HepG2 (cell line): Measurements from ENCODE around the gene CSNK2A1. TPM values are rescaled to one million over a fixed set of nuclear protein-coding genes. Genes with fewer than 3 reads are reported as not detected.
A peak's percentile ranks its signal among the peaks of the same experiment; 100 is the strongest.
"Not testable (repeated sequence)": the region's sequence is repeated elsewhere in the genome, so short reads cannot be mapped to it uniquely, and the experiment has no call there.

Source experiments
- DPF2 ChIP-seq: sonication (generic); formaldehyde crosslinking; IDR thresholded peaks from 2 replicates; pipeline ENCODE4 v1.4.0; 2020; ENCODE audit warnings: mild to moderate bottlenecking, low read depth, missing genetic modification reagents, borderline replicate concordance
- FOXP1 ChIP-seq, 2 experiments: fragments of 450-650 bp in 1 of 2; IDR thresholded peaks; 2 replicates each; pipeline ENCODE4 v1.6.1; 2017 to 2018; ENCODE audit warnings: antibody characterized with exemption in 1 of 2
- HDAC1 ChIP-seq: sonication (generic); formaldehyde crosslinking; IDR thresholded peaks from 2 replicates; pipeline ENCODE4 v1.5.1; 2020; ENCODE audit warnings: mild to moderate bottlenecking, missing genetic modification reagents
- HDAC2 ChIP-seq: sonication (generic); formaldehyde crosslinking; IDR thresholded peaks from 2 replicates; pipeline ENCODE4 v1.4.0; 2020; ENCODE audit warnings: missing genetic modification reagents
- HNF4A ChIP-seq: sonication (generic); formaldehyde crosslinking; IDR thresholded peaks from 2 replicates; pipeline ENCODE4 v1.4.0; 2020; ENCODE audit warnings: missing genetic modification reagents
- IRF2 ChIP-seq: IDR thresholded peaks from 2 replicates; pipeline ENCODE4 v1.6.1; 2018; ENCODE audit warnings: missing genetic modification reagents, missing compliant biosample characterization
- KAT8 ChIP-seq: IDR thresholded peaks from 2 replicates; pipeline ENCODE4 v1.6.1; 2016; ENCODE audit warnings: missing genetic modification reagents, missing compliant biosample characterization
- MED1 ChIP-seq: sonication (generic); formaldehyde crosslinking; IDR thresholded peaks from 2 replicates; pipeline ENCODE4 v1.4.0; 2020; ENCODE audit warnings: missing genetic modification reagents
- MEIS1 ChIP-seq: sonication (generic); formaldehyde crosslinking; IDR thresholded peaks from 2 replicates; pipeline ENCODE4 v1.9.0; 2021; ENCODE audit warnings: mild to moderate bottlenecking, missing genetic modification reagents, moderate library complexity, borderline replicate concordance
- MXI1 ChIP-seq: IDR thresholded peaks from 3 replicates; pipeline ENCODE4 v1.6.1; 2012; ENCODE audit warnings: low read depth, low read length, inconsistent platforms, borderline replicate concordance
- NFIC ChIP-seq: IDR thresholded peaks from 2 replicates; pipeline ENCODE4 v1.6.1; 2012; ENCODE audit warnings: mild to moderate bottlenecking, low read length, inconsistent platforms
- NR2F6 ChIP-seq, 2 experiments: IDR thresholded peaks; 2 replicates each; pipeline ENCODE4 v1.6.1; 2016; ENCODE audit warnings: antibody characterized with exemption in 1 of 2, mild to moderate bottlenecking in 1 of 2
- PHF21A ChIP-seq: sonication (generic); formaldehyde crosslinking; IDR thresholded peaks from 2 replicates; pipeline ENCODE4 v1.5.0; 2020; ENCODE audit warnings: mild to moderate bottlenecking, missing genetic modification reagents
- RXRB ChIP-seq: IDR thresholded peaks from 2 replicates; pipeline ENCODE4 v1.6.1; 2016; ENCODE audit warnings: borderline replicate concordance, missing genetic modification reagents, missing compliant biosample characterization
- SALL1 ChIP-seq: sonication (generic); formaldehyde crosslinking; IDR thresholded peaks from 2 replicates; pipeline ENCODE4 v1.8.0; 2022; ENCODE audit warnings: mild to moderate bottlenecking, missing genetic modification reagents
- SKI ChIP-seq: fragments of 450-650 bp; IDR thresholded peaks from one replicate; pipeline ENCODE4 v1.6.1; 2018; ENCODE audit warnings: mild to moderate bottlenecking; ENCODE audit not compliant: partially characterized antibody
- TGIF2 ChIP-seq: IDR thresholded peaks from 2 replicates; pipeline ENCODE4 v1.6.1; 2016; ENCODE audit warnings: control low read depth, missing compliant biosample characterization
- XRCC5 ChIP-seq: fragments of 200-400 bp; formaldehyde crosslinking; optimal IDR thresholded peaks from 2 replicates; pipeline ENCODE3; 2017; ENCODE audit warnings: mild to moderate bottlenecking, low read length
- ZFP82 ChIP-seq: sonication (generic); formaldehyde crosslinking; IDR thresholded peaks from 2 replicates; pipeline ENCODE4 v1.5.1; 2020; ENCODE audit warnings: mild to moderate bottlenecking, missing genetic modification reagents, borderline replicate concordance
- ZNF33A ChIP-seq: sonication (generic); formaldehyde crosslinking; IDR thresholded peaks from 2 replicates; pipeline ENCODE4 v1.5.1; 2020; ENCODE audit warnings: missing genetic modification reagents, mild to moderate bottlenecking, moderate library complexity, borderline replicate concordance
- ZNF670 ChIP-seq: sonication (generic); formaldehyde crosslinking; IDR thresholded peaks from 2 replicates; pipeline ENCODE4 v1.8.0; 2022; ENCODE audit warnings: mild to moderate bottlenecking, missing genetic modification reagents, borderline replicate concordance
- polyA plus RNA-seq, 8 experiments: library from polyadenylated mRNA; depleted of rRNA in 3 of 8; stranded (reverse) in 7 of 8; unstranded in 1 of 8; fragments of >200 nt; fragmentation: Illumina TruSeq in 4 of 8; extraction: Trizol in 4 of 8; gene quantifications; 2 replicates each; pipeline versions ENCODE4 v1.2.1 to v1.2.3, GENCODE V29; 2011 to 2016; ENCODE audit warnings: low read depth in 4 of 8, missing spikeins in 1 of 8, mixed read lengths in 1 of 8; ENCODE audit not compliant: insufficient read depth in 1 of 8
- total RNA-seq, 5 experiments: library from RNA; depleted of rRNA; stranded (reverse); fragments of >200 nt; fragmentation: Illumina TruSeq; extraction: Trizol; gene quantifications; 2 replicates each; pipeline ENCODE4 v1.2.3, GENCODE V29; 2016; ENCODE audit warnings: low read depth in 1 of 5
- TF ChIP-seq, protein P1 (sequence below): IDR thresholded peaks from 2 replicates; pipeline ENCODE4 v1.4.0; 2020; ENCODE audit warnings: mild to moderate bottlenecking, missing genetic modification reagents
- TF ChIP-seq, protein P2 (sequence below): IDR thresholded peaks from 2 replicates; pipeline ENCODE4 v1.6.1; 2016; ENCODE audit warnings: mild to moderate bottlenecking
- TF ChIP-seq, protein P3 (sequence below): IDR thresholded peaks from 2 replicates; pipeline ENCODE4 v1.6.1; 2016; ENCODE audit warnings: low read depth

The CSNK2A1 gene
- total and polyA plus RNA-seq, 2 of the 13 experiments (the other 11 are each of a cell fraction or from before 2014, with no cell fraction given), result 153 to 231 TPM

DNA sequence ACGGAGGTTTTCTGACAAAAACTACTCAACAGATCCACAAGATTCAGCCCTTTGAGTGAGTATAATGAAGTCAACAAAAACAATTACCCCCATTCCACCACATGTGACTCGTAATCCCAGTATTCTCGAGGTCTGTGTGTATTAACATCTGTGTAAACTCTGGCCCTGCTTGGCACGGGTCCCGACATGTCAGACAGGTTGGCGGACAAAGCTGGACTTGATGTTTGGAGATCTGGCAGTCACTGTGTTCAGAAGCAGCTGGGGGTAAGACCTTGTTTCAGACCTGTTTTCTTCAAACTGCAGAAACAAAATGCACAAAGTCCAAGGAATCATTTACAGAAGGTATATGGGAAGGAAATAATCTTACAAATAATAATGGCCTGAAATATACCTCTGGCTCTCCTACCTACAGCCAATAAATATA is 35.2 kb downstream of the CSNK2A1 start (continued):
- TF ChIP-seq MXI1, result peak; percentile 51; the same call in 1 of the 3 replicates
- TF ChIP-seq, protein P1, sequence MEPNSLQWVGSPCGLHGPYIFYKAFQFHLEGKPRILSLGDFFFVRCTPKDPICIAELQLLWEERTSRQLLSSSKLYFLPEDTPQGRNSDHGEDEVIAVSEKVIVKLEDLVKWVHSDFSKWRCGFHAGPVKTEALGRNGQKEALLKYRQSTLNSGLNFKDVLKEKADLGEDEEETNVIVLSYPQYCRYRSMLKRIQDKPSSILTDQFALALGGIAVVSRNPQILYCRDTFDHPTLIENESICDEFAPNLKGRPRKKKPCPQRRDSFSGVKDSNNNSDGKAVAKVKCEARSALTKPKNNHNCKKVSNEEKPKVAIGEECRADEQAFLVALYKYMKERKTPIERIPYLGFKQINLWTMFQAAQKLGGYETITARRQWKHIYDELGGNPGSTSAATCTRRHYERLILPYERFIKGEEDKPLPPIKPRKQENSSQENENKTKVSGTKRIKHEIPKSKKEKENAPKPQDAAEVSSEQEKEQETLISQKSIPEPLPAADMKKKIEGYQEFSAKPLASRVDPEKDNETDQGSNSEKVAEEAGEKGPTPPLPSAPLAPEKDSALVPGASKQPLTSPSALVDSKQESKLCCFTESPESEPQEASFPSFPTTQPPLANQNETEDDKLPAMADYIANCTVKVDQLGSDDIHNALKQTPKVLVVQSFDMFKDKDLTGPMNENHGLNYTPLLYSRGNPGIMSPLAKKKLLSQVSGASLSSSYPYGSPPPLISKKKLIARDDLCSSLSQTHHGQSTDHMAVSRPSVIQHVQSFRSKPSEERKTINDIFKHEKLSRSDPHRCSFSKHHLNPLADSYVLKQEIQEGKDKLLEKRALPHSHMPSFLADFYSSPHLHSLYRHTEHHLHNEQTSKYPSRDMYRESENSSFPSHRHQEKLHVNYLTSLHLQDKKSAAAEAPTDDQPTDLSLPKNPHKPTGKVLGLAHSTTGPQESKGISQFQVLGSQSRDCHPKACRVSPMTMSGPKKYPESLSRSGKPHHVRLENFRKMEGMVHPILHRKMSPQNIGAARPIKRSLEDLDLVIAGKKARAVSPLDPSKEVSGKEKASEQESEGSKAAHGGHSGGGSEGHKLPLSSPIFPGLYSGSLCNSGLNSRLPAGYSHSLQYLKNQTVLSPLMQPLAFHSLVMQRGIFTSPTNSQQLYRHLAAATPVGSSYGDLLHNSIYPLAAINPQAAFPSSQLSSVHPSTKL, result peak; percentile 84
- TF ChIP-seq HDAC2 (CRISPR knock-in tag), result 0 out of 2 replicates have a peak, but pooled peaks have one; percentile 45
- TF ChIP-seq HDAC1 (CRISPR knock-in tag), result peak; percentile 73
- 0 out of 2 replicates have a peak, but pooled peaks have one; percentile 33 for TF ChIP-seq DPF2
- peak; percentile 24 for TF ChIP-seq SKI
- 0 out of 2 replicates have a peak, but pooled peaks have one; percentile 49 for TF ChIP-seq RXRB
- TF ChIP-seq KAT8 (CRISPR knock-in tag), result 0 out of 2 replicates have a peak, but pooled peaks have one; percentile 12
- TF ChIP-seq NR2F6 (IDR thresholded peaks at IDR 0.05), result peak; percentile 3; the same call in 1 of the 2 replicates
- not testable (repeated sequence) for TF ChIP-seq NR2F6 (CRISPR knock-in tag; IDR thresholded peaks at IDR 0.05); FOXP1 (IDR thresholded peaks at IDR 0.05)
- TF ChIP-seq, protein P2, sequence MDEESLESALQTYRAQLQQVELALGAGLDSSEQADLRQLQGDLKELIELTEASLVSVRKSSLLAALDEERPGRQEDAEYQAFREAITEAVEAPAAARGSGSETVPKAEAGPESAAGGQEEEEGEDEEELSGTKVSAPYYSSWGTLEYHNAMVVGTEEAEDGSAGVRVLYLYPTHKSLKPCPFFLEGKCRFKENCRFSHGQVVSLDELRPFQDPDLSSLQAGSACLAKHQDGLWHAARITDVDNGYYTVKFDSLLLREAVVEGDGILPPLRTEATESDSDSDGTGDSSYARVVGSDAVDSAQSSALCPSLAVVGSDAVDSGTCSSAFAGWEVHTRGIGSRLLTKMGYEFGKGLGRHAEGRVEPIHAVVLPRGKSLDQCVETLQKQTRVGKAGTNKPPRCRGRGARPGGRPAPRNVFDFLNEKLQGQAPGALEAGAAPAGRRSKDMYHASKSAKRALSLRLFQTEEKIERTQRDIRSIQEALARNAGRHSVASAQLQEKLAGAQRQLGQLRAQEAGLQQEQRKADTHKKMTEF, result 0 out of 2 replicates have a peak, but pooled peaks have one; percentile 32
- TF ChIP-seq IRF2 (CRISPR knock-in tag), result 0 out of 2 replicates have a peak, but pooled peaks have one; percentile 10
- peak; percentile 91 for TF ChIP-seq SALL1 (CRISPR knock-in tag)
- TF ChIP-seq ZNF670 (CRISPR knock-in tag), result 0 out of 2 replicates have a peak, but pooled peaks have one; percentile 56
- TF ChIP-seq MED1 (CRISPR knock-in tag), result peak; percentile 65
- TF ChIP-seq XRCC5, result peak; percentile 30
- peak; percentile 65; the same call in 1 of the 2 replicates for TF ChIP-seq ZFP82 (CRISPR knock-in tag)
- TF ChIP-seq HNF4A (CRISPR knock-in tag), result peak; percentile 46; the same call in 1 of the 2 replicates
- TF ChIP-seq TGIF2, result 0 out of 2 replicates have a peak, but pooled peaks have one; percentile 52
- peak; percentile 63; the same call in 1 of the 2 replicates for TF ChIP-seq NFIC
- 0 out of 2 replicates have a peak, but pooled peaks have one; percentile 44 for TF ChIP-seq ZNF33A
- peak; percentile 43; the same call in 1 of the 2 replicates for TF ChIP-seq PHF21A (CRISPR knock-in tag)
- TF ChIP-seq, protein P3, sequence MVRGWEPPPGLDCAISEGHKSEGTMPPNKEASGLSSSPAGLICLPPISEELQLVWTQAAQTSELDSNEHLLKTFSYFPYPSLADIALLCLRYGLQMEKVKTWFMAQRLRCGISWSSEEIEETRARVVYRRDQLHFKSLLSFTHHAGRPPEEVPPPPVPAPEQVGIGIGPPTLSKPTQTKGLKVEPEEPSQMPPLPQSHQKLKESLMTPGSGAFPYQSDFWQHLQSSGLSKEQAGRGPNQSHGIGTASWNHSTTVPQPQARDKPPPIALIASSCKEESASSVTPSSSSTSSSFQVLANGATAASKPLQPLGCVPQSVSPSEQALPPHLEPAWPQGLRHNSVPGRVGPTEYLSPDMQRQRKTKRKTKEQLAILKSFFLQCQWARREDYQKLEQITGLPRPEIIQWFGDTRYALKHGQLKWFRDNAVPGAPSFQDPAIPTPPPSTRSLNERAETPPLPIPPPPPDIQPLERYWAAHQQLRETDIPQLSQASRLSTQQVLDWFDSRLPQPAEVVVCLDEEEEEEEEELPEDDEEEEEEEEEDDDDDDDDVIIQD (CRISPR knock-in tag), result peak; percentile 83; the same call in 1 of the 2 replicates
- peak; percentile 69; the same call in 1 of the 2 replicates for TF ChIP-seq FOXP1 (CRISPR knock-in tag; IDR thresholded peaks at IDR 0.05)
- TF ChIP-seq MEIS1 (CRISPR knock-in tag), result 0 out of 2 replicates have a peak, but pooled peaks have one; percentile 53
